PC-3 (cell line): ENCODE results near the gene LAMTOR2. TPM values are rescaled to one million over a fixed set of nuclear protein-coding genes. Genes with fewer than 3 reads are reported as not detected.

Experiments used
- ATAC-seq: fragments of 200-7000 bp; cut with Tn5 transposase; 2 replicates; pipeline ENCODE4 v1.9.1; 2020; ENCODE audit warnings: mild to moderate bottlenecking, moderate library complexity
- BruUV-seq: library from RNA; stranded (reverse); fragments of 400-500 nt; replicated peaks from 2 replicates; lab custom pipeline; 2021; lab: Mats Ljungman, UMichigan
- CTCF ChIA-PET: fragments of 300-600 bp; sonication (Branson Sonifier 250); formaldehyde crosslinking; loops from one replicate; lab custom pipeline; 2022; ENCODE audit warnings: antibody characterized with exemption; lab: Charles Lee
- POLR2A ChIA-PET: fragments of 300-600 bp; sonication (Branson Sonifier 250); formaldehyde crosslinking; loops from one replicate; lab custom pipeline; 2022; ENCODE audit warnings: antibody characterized with exemption; ENCODE audit not compliant: unreplicated experiment; lab: Charles Lee
- DNase-seq: peaks from one replicate; pipeline ENCODE4 v3.0.0-alpha.2; 2015
- H2AFZ ChIP-seq: fragments of 300-600 bp; sonication (generic); 2 replicates; pipeline ENCODE4 v1.6.0; 2016; ENCODE audit warnings: antibody characterized with exemption, low read length
- H3F3A ChIP-seq: fragments of 300-600 bp; sonication (generic); one replicate; pipeline ENCODE4 v1.6.0; 2017; ENCODE audit warnings: antibody characterized with exemption, low read length, control low read depth, mild to moderate bottlenecking; ENCODE audit not compliant: unreplicated experiment
- H3K27ac ChIP-seq: fragments of 300-600 bp; sonication (generic); 2 replicates; pipeline ENCODE4 v1.5.1; 2016; ENCODE audit warnings: mild to moderate bottlenecking, low read length
- H3K27me3 ChIP-seq: fragments of 300-600 bp; sonication (generic); 2 replicates; pipeline ENCODE4 v1.6.1; 2016; ENCODE audit warnings: low read length, mixed read lengths
- H3K36me3 ChIP-seq: fragments of 300-600 bp; sonication (generic); 2 replicates; pipeline ENCODE4 v1.6.1; 2016; ENCODE audit warnings: low read depth, mixed run types, low read length, mixed read lengths
- H3K4me1 ChIP-seq: fragments of 300-600 bp; sonication (generic); 2 replicates; pipeline ENCODE4 v1.5.1; 2016; ENCODE audit warnings: low read length; ENCODE audit not compliant: insufficient read depth
- H3K4me2 ChIP-seq: fragments of 300-600 bp; sonication (generic); 2 replicates; pipeline ENCODE4 v1.6.0; 2016; ENCODE audit warnings: low read length
- H3K4me3 ChIP-seq: fragments of 300-600 bp; sonication (generic); 2 replicates; pipeline ENCODE4 v1.5.1; 2016; ENCODE audit warnings: mild to moderate bottlenecking, low read length, mixed read lengths
- H3K79me2 ChIP-seq: fragments of 300-600 bp; sonication (generic); 2 replicates; pipeline ENCODE4 v1.6.1; 2017; ENCODE audit warnings: low read length, mixed read lengths
- H3K9ac ChIP-seq: fragments of 300-600 bp; sonication (generic); 2 replicates; pipeline ENCODE4 v1.6.0; 2016; ENCODE audit warnings: mild to moderate bottlenecking, low read length
- H3K9me2 ChIP-seq: fragments of 300-600 bp; sonication (generic); replicated peaks from 2 replicates; pipeline ENCODE4 v1.6.1; 2016; ENCODE audit warnings: mixed run types, low read length, mixed read lengths
- H3K9me3 ChIP-seq: fragments of 300-600 bp; sonication (generic); 2 replicates; pipeline ENCODE4 v1.6.1; 2016; ENCODE audit warnings: low read length, mixed read lengths
- H4K20me1 ChIP-seq: fragments of 300-600 bp; sonication (generic); 2 replicates; pipeline ENCODE4 v1.6.1; 2016; ENCODE audit warnings: low read length, mixed read lengths
- EZH2 ChIP-seq: fragments of 300-600 bp; sonication (generic); IDR thresholded peaks from one replicate; pipeline ENCODE4 v1.6.1; 2017; ENCODE audit warnings: antibody characterized with exemption, mild to moderate bottlenecking, low read length; ENCODE audit not compliant: unreplicated experiment
- EZH2phosphoT487 ChIP-seq: fragments of 300-600 bp; sonication (generic); IDR thresholded peaks from 2 replicates; pipeline ENCODE4 v1.6.1; 2018; ENCODE audit warnings: mild to moderate bottlenecking, antibody characterized with exemption, low read length, borderline replicate concordance
- intact Hi-C: fragments of 100-400 bp; cut with micrococcal nuclease; formaldehyde crosslinking; loops from 2 replicates; pipeline ENCODE4 v1.9.0; 2023
- total RNA-seq: library from RNA; depleted of rRNA; stranded (reverse); fragments of >200 nt; gene quantifications from 2 replicates; pipeline ENCODE4 v1.2.3, GENCODE V29; 2014
- TF ChIP-seq, protein P1 (sequence below): fragments of 300-600 bp; sonication (generic); conservative IDR thresholded peaks from 2 replicates; pipeline ENCODE4 v1.5.1; 2017; ENCODE audit warnings: antibody characterized with exemption, low read depth, mild to moderate bottlenecking, low read length

The LAMTOR2 gene
- total RNA-seq, 1 experiment from 2014 or later, result 130 TPM

DNA sequence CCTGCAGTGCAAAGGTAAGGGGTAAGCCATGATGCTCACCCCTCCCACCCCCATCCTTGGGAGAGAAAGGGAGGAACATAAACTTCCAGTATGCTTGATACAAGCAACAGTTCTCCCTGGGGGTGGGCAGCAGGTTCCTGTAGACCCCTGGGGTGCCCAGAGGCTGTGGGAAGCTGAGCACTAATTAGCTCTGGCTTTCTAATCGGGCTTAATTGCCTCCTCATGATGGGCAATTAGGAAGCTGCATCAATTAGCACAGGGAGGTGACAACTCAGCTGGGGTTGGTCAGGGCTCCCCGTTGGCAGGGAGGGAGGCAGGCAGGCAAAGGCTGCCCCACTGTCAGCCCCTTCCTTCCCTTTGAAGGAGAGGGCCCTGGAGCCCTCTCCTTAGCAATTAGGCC, 44.2 kb downstream of the LAMTOR2 start:
- ChIA-PET CTCF (interaction anchor here (4.7 kb wide), 1 partner anchor 32 kb away, joined by 22 read pairs; no protein-coding TSS in a partner anchor), POLR2A (interaction anchor here (0.8 kb wide), 1 partner anchor 30 kb away, joined by 3 read pairs; no protein-coding TSS in a partner anchor)
- DNase-seq (no peak), ATAC-seq (no peak)
- intact Hi-C loops, result no loop called here
- Histone ChIP-seq H3K79me2 (no peaks in the 10 kb centered on the region), H3K9me3 (no peaks in the 10 kb centered on the region), H3K4me3 (no peak overlapping the region), H3K4me2 (no peak overlapping the region), H3F3A (no peaks in the 10 kb centered on the region), H3K9ac (no peak overlapping the region), H3K36me3 (no peaks in the 10 kb centered on the region), H3K9me2 (no peaks in the 10 kb centered on the region), H3K27me3 (no peaks in the 10 kb centered on the region), H3K4me1 (peaks cover 59% of the 10 kb centered on the region), H2AFZ (no peak overlapping the region), H3K27ac (no peak overlapping the region), H4K20me1 (no peaks in the 10 kb centered on the region)
- BruUV-seq, result no TSS peak
- TF ChIP-seq, protein P1, sequence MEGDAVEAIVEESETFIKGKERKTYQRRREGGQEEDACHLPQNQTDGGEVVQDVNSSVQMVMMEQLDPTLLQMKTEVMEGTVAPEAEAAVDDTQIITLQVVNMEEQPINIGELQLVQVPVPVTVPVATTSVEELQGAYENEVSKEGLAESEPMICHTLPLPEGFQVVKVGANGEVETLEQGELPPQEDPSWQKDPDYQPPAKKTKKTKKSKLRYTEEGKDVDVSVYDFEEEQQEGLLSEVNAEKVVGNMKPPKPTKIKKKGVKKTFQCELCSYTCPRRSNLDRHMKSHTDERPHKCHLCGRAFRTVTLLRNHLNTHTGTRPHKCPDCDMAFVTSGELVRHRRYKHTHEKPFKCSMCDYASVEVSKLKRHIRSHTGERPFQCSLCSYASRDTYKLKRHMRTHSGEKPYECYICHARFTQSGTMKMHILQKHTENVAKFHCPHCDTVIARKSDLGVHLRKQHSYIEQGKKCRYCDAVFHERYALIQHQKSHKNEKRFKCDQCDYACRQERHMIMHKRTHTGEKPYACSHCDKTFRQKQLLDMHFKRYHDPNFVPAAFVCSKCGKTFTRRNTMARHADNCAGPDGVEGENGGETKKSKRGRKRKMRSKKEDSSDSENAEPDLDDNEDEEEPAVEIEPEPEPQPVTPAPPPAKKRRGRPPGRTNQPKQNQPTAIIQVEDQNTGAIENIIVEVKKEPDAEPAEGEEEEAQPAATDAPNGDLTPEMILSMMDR, result no peak
- no peak for TF ChIP-seq EZH2
- TF ChIP-seq EZH2phosphoT487, result no peak

DNA sequence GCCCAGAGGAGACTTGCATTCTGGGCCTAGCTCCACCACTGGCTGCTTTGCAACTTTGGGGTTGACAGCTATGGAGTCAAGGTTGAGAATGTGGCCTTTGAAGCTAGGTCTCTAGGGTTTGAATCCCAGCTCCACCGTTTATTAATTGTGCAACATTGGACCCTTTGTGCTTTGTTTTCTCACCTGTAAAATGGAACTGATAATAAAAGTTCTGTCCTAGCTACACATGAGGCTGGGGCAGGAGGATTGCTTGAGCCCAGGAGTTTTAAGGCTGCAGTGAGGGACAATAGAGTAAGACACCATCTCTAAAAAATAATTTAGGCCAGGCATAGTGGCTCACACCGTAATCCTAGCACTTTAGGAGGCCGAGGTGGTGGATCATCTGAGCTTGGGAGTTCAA, 44.7 kb downstream of the LAMTOR2 start:
- intact Hi-C loops, result no loop called here
- CTCF ChIA-PET, result interaction anchor here (4.7 kb wide), 1 partner anchor 31 kb away, joined by 22 read pairs; no protein-coding TSS in a partner anchor

More for the DNA sequence above, 44.7 kb downstream of the LAMTOR2 start:
- DNase-seq (no peak), ATAC-seq (no peak)
- TF ChIP-seq EZH2phosphoT487 (no peak), EZH2 (no peak)
- TF ChIP-seq, protein P1, result no peak
- no peak overlapping the region for H3K4me3 ChIP-seq
- H3K27me3 ChIP-seq, result no peaks in the 10 kb centered on the region
- no peaks in the 10 kb centered on the region for H3F3A ChIP-seq
- H3K27ac ChIP-seq, result no peak overlapping the region
- BruUV-seq, result no TSS peak
- H3K79me2 ChIP-seq, result no peaks in the 10 kb centered on the region
- H3K4me1 ChIP-seq, result peaks cover 64% of the 10 kb centered on the region
- no peaks in the 10 kb centered on the region for H3K9me3 ChIP-seq
- no peaks in the 10 kb centered on the region for H3K9me2 ChIP-seq
- no peak overlapping the region for H3K4me2 ChIP-seq
- H3K9ac ChIP-seq, result no peak overlapping the region
- H3K36me3 ChIP-seq, result no peaks in the 10 kb centered on the region
- POLR2A ChIA-PET, result interaction anchor here (0.8 kb wide), 1 partner anchor 29 kb away, joined by 3 read pairs; no protein-coding TSS in a partner anchor
- no peak overlapping the region for H2AFZ ChIP-seq
- H4K20me1 ChIP-seq, result no peaks in the 10 kb centered on the region
